ENCODE results near the gene HCFC1R1.
"Not testable (repeated sequence)": the region's sequence is repeated elsewhere in the genome, so short reads cannot be mapped to it uniquely, and the experiment has no call there.

The HCFC1R1 gene

GRCh38 chr16:3056336-3057180 lies 32.8 kb upstream of the HCFC1R1 start:
- DNase-seq = no peak

DNA sequence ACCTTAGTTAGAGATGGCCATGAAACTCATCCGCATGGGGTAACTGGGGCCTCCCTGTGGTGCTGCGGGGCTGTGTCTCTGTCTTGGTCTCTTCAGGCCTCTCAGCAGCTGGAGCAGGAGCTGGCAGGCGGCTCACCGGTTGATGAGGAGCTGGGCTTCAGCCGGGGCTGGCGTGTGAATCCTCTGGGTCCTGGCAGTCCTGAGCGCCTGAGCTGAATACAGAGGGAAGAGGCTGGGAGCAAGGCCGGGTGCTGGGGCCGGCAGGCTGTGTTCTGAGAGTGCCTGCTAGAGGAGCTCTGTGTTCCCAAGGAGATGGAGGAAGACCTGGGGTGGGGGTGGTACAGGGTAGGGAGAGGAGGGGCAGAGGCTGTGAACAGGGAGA lies 32.0 kb upstream of the HCFC1R1 start:
- DNase-seq = not testable (repeated sequence)

- DNase-seq = no peak
Measured at GRCh38 chr16:3054965-3055733, 31.4 kb upstream of the HCFC1R1 start.

DNA sequence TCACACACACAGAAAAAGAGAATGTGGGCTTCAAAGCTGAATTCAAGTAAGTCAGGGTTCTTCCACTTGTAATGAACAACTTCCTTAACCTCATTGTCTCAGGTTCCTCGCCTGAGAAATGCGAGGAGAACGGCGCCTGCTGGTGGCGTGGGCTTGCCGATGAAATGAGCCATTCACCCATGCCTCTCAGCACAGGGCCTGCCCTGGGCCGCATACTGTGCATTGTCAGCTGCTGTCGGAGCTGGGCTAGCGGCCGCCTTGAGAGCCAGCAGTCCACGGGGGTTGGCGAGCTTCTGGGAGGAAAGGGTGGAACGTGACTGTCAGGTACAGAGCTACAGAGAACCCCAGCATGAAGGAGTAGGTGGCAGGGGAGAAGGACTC lies 29.6 kb upstream of the HCFC1R1 start:
- not testable (repeated sequence) for DNase-seq

DNA sequence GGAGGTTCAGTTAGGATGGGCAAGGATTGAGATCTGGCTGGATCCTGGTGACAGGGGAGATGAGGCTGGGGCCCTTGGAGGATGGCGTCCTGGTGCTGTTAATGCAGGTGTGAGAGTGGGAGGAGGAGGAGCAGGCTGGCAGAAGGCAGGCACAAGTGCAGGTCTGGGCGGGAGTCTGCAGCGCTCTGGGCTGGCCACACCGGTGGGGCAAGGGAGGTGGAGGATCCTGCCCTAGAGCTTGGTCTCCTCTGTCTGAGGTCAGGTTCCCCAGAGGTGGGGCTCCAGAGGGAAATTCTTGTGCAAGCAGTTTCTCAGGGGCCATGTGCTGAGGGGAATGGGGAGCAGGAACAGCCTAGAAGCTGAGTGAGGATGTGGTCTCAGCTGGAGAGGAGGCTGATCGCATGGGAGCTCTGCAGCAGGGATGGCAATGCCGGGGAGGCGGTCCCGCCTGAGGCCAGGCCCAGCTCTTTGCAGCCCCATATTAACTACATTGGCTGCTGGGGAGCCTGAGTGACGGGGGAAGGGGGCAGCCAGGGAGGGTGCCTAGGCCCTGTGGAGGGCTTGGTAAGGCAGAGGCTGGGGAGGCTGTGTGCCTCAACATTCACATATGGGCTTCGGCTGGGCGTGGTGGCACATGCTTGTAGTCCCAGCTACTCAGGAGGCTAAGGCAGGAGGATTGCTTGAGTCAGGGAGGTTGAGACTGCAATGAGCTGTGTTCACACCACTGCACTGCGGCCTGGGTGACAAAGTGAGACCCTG lies 29.0 kb upstream of the HCFC1R1 start:
- not testable (repeated sequence) for DNase-seq

GRCh38 chr16:3051494-3051893 lies 27.8 kb upstream of the HCFC1R1 start:
- no peak for DNase-seq

DNA sequence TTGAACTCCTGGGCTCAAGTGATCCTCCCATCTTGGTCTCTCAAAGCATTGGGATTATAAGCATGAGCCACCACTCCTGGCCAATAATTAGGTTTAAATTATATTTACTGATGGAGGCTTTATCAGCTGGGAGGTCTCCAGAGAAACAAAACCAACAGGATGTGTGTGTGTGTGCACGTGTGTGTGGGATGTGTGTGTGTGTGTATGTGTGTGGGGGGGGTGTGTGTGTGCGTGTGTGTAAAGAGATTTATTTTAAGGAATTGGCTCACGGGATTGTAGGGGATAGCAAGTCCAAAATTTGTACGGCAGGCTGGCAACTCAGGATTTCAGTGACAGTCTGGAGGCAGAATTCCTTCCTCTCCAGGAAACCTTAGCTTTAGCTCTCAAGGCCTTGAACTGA lies 27.3 kb upstream of the HCFC1R1 start:
- no peak for DNase-seq

- DNase-seq = no peak
Measured at GRCh38 chr16:3050487-3050886, 26.7 kb upstream of the HCFC1R1 start.

- no peak for DNase-seq
Measured at GRCh38 chr16:3049921-3050481, 26.3 kb upstream of the HCFC1R1 start.

GRCh38 chr16:3047387-3047720 lies 23.6 kb upstream of the HCFC1R1 start:
- DNase-seq = no peak

- no peak for DNase-seq
Measured at GRCh38 chr16:3046641-3047386, 23.1 kb upstream of the HCFC1R1 start.

DNA sequence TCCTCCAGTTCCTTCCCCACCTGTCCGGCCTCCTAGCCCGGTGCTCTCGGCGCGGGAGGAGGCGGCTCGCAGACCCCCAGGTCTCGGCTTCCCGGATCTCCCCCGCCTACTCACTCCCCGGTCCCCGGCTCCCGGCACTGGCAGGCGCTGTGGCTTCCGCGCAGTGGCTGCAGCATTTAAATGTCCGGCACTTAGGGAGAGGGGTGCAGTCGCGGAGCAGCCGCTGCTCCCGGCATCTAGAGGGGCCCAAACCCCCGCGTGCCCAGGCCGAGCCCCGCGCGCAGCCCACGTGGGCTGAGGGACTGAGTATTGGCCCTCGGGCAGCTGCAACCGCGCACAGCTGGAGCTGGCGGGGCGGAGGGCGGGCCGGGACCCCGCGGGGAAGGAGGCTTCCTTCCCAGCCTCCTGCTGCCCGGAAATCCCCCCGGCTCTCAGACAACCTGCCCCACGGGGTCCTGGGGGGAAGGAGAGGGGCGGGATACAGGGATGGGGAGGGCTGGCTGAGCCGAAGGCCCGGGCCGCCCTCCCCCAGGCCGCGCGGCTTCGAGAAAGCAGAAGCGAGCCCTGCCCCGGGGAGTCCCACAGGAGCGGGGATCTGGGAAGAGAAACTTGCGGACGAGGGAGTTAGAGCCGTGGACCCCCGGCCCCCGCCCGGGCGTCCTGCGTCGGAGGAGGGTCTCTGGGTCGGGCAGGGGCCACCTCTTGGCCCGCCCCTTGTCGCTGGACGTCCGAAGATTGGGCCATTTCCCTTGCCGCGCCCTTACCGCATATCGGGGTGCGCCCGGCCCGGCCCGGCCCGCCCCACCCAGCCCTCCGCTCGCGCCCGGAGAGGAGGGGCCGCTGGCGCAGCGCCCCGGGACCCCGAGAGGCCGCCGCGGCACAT lies 22.3 kb upstream of the HCFC1R1 start, which contains the start of gene MMP25:
Gene MMP25 (plus strand): TSS at position 804 of the 883 bp plus-strand sequence. CDS start 357 bp downstream, outside the sequence.
- no peak for DNase-seq

GRCh38 chr16:3044708-3045107 lies 21.0 kb upstream of the HCFC1R1 start:
- no peak for DNase-seq

DNA sequence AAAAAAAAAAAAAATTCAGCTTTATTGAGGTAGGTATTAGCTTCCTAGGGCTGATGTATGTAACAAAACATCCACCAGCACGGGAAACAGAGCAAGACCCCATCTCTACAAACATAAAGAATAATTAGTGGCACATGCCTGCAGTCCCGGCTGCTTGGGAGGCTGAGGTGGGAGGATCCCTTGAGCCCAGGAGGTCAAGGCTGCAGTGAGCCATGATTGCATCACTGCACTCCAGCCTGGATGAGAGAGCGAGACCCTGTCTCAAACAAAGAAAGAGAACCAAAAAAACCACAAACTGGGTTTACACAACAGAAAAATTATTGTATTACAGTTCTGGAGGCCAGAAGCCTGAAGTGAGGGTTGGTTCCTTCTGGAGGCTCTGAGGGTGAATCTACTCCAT lies 18.6 kb upstream of the HCFC1R1 start:
- DNase-seq = no peak

DNA sequence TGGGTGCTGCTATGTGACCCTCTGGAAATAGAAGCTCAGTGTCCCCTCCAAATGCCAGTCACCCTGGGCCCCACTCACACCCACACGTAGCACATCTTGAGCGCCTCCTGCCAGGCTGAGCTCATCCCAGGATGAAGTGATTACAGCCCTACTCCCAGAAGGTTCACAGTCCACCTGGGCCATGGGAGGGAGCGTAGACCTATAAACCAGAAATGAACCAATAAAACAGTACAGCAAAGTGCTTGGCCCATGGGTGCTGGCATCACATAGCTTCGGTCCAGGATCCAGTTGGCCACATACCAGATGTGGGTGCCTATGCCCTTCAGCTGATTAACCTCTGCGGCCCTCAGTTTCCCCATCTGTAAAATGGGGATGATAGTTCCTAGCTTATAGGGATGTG lies 15.2 kb upstream of the HCFC1R1 start:
- DNase-seq = no peak

- DNase-seq = no peak
Measured at GRCh38 chr16:3038256-3038655, 14.5 kb upstream of the HCFC1R1 start.

DNA sequence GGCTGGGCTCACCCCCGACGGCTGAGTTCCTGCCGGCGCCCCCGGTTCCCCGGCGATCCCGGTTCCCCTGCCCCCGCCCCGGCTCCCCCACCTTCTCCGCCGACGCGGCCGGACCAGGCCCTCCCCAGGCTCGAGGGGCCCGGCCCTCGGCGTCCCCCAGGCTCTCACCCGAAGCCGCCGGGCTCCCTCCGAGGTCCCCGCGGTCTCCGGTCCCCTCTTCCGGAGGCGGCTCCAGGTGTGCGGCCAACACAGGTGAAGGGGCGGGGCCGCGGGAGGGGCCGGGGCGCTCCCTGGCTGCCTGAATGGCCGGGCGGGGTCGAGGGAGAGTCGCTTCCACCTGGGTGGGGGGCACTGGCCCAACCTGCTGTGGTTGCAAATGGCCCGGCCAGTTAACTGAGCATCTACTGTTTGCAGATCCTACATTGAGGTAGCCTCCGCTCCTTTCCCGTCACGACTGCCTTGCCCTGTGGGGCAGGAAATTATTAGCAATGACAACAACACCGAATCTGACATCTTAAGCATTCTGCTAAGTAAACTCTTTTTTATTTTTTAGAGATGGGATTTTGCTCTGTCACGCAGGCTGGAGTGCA lies 13.1 kb upstream of the HCFC1R1 start, which contains the start of gene BICDL2:
Gene BICDL2 (minus strand): TSS at position 219 of the 590 bp plus-strand sequence. CDS start 1,448 bp downstream, outside the sequence.
- no peak for DNase-seq

DNA sequence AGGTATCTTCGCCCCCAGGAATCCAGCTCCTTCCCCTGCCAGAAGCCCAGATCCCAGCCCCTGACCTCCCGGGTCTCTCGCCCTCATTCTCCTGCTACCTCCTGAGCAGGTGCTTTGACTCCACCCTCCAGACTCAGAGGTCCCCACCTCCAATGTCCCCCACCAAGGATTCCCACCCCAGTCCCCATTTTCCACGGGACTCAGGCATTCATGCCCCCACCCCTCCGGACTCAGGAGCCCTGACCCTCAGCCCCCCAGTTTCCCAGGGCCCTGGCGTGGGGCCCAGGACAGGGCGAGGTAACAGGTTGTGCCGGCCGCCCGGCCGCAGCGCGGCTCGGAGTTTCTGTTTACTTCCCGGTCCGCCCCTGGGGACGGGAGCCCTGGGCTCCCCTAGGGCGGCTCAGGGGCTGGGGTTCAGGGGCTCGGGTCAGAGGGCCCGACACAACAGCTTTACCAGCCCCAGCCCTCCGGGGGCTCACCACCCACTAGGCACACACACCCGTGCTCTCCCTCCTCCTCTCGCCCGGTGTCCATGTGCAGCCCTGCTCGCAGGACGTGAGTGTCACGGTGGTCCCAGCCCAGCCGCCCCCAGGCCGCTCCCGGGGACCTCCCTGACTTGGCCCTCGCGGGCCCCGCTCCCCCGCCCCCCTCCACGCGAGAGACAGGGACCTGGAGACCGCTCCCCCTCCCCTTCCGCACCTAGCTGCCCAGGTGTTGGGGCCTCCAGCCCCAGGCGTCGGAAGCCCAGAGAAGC lies 12.4 kb upstream of the HCFC1R1 start:
- no peak for DNase-seq

DNA sequence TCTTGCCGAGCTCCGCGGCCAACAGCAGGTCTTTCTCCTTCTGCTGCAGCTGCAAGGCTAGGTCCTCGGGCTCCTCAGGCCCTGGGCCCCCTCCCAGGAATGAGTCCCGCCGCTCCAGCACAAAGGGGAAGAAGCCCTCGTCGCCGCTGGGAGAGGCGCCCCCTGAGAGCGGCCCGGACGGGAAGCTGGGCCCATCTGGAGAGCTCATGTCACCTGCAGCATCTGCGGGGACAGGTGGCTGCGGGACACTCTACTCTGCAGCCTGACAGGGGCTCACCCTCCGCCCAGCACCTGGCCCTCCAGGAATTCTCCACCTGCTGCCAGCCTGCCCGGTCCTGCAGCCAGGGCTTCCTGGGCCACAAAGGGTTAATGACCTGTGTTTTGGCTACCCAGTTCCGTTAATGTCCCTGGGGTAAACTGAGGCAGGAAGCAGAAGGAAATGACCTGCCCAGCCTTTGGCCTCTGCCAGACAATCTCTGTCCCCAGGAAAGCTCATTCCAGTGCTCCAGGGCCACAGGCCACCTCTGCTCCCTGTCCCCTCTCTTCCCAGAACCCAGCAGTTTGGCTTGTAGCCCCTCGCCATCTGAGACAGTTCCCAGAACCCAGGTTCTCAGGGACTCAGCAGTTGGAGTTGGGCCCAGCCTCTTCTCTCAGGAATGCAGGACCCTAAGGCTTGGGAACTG lies 11.7 kb upstream of the HCFC1R1 start:
- no peak for DNase-seq

Data from NCI-H1092 (cell line).